KOPT-K1 (cell line): Measurements from ENCODE around the gene MADCAM1.
A peak's percentile ranks its signal among the peaks of the same experiment; 100 is the strongest.
"Not testable (repeated sequence)": the region's sequence is repeated elsewhere in the genome, so short reads cannot be mapped to it uniquely, and the experiment has no call there.

Experiments
- H3K27ac ChIP-seq: fragments of 200-600 bp; sonication (generic); 2 replicates; pipeline ENCODE4 v1.5.1; 2016; ENCODE audit warnings: antibody characterized with exemption, mild to moderate bottlenecking, low read depth, low read length; ENCODE audit not compliant: poor library complexity, severe bottlenecking
- H3K36me3 ChIP-seq: fragments of 200-600 bp; sonication (generic); 2 replicates; pipeline ENCODE4 v1.5.1; 2017; ENCODE audit warnings: antibody characterized with exemption, mild to moderate bottlenecking, low read length, moderate library complexity; ENCODE audit not compliant: insufficient read depth
- H3K9me3 ChIP-seq: fragments of 200-600 bp; sonication (generic); 2 replicates; pipeline ENCODE4 v1.5.1; 2017; ENCODE audit warnings: antibody characterized with exemption, low read length, mild to moderate bottlenecking; ENCODE audit not compliant: insufficient read depth, poor library complexity, severe bottlenecking

MADCAM1 gene

DNA sequence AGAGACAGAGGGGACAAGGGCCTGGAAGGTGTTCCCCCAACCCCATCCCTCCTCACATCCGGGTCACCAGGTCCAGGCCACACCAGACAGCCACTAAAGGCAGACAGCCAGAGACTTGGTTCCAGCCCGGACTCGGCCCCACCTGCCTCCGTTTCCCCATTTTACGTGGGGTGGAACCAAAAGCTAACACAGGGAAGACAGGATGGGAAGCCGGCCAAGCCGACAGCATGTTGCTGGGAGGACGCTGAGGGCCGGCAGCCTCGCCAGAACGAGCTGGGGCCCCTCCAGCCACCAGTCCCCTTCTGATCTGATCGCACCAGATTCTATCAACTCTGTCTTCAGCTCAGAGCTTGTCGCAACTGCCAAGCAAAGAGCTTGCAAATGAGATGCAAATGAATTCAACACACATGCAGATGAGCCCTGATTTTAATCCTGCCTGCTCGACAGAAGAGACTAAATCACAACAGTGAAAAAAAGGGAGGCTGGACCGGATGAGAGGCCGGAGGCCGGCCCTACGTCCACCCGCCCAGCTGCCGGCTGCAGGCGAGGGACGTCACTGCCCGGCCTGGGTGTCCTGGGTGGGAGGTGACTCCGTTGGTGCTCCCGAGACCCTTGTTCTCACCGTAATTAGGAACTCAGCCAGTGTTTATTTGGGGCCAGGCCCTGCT, 17.9 kb upstream of the MADCAM1 start:
- H3K9me3 ChIP-seq: no peaks in the 10 kb centered on the region
- H3K27ac ChIP-seq: no peak overlapping the region
- no peaks in the 10 kb centered on the region for H3K36me3 ChIP-seq

GRCh38 chr19:478976-479375, 17.3 kb upstream of the MADCAM1 start:
- no peak overlapping the region for H3K27ac ChIP-seq
- H3K9me3 ChIP-seq: no peaks in the 10 kb centered on the region
- no peaks in the 10 kb centered on the region for H3K36me3 ChIP-seq

- no peak overlapping the region for H3K27ac ChIP-seq
- no peaks in the 10 kb centered on the region for H3K36me3 ChIP-seq
- H3K9me3 ChIP-seq: no peaks in the 10 kb centered on the region
These were observed 16.1 kb upstream of the MADCAM1 start for GRCh38 chr19:480016-480855.

- not testable (repeated sequence) for H3K27ac ChIP-seq, H3K36me3 ChIP-seq, H3K9me3 ChIP-seq
These were observed 15.2 kb upstream of the MADCAM1 start for GRCh38 chr19:481100-481499.

GRCh38 chr19:482186-483041, 13.9 kb upstream of the MADCAM1 start:
- Histone ChIP-seq H3K9me3 (no peaks in the 10 kb centered on the region), H3K27ac (no peak overlapping the region), H3K36me3 (no peaks in the 10 kb centered on the region)

GRCh38 chr19:483332-484072, 12.8 kb upstream of the MADCAM1 start:
- H3K36me3 ChIP-seq: no peaks in the 10 kb centered on the region
- H3K9me3 ChIP-seq: no peaks in the 10 kb centered on the region
- no peak overlapping the region for H3K27ac ChIP-seq

DNA sequence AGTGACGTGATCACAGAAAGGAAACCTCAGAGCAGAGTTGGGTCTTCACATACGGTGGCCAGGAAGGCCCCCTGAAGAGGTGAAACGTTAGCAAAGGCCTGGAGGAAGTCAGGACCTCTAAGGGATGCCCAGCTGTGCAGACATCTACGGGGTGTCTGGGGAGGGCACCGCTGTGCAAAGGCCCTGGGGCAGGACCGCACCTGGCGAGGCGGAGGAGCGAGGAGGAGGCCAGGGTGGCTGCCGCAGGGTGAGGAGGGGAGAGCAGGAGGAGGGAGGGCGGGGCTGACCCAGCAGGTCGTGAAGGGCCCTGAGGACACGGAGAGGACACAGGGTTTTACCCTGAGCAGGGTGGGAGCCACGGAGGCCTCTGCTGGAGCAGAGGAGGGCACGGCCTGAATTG, 11.8 kb upstream of the MADCAM1 start:
- no peak overlapping the region for H3K27ac ChIP-seq
- no peaks in the 10 kb centered on the region for H3K36me3 ChIP-seq
- no peaks in the 10 kb centered on the region for H3K9me3 ChIP-seq

GRCh38 chr19:485077-485476, 11.2 kb upstream of the MADCAM1 start:
- Histone ChIP-seq H3K36me3 (no peaks in the 10 kb centered on the region), H3K9me3 (no peaks in the 10 kb centered on the region), H3K27ac (no peak overlapping the region)

DNA sequence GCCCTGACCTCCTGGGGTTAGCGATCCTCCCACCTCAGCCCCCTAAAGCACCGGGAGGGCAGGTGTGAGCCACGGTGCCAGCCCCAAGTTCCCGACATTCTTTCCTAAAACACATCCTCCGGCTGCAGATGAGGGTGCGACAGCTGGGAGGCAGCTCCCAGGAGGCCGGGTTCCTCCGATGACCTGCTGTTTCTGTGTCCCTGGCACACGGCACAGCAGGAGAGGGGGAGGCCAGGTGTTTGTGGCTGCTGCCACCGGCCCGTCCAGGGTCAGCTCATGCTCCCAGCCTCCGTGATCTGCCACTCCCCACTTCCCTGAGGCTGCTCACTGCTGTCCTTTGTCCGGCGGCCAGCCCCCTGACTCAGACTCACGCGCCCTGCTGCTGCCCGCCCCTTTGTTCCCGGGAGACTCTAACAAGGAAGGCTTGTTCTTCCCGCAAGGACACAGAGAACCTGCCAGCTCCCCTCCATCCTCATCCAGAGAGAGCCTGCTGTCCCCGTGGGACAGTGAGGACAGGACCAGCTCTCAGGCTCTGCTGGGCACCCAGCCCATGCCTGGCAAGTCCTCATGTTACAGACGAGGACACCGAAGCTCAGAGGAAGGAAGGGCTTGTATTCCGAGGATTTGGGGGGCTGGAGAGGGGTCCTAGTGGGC, 10.6 kb upstream of the MADCAM1 start:
- H3K27ac ChIP-seq: no peak overlapping the region
- H3K9me3 ChIP-seq: no peaks in the 10 kb centered on the region

GRCh38 chr19:488505-489417, 7.5 kb upstream of the MADCAM1 start:
- Histone ChIP-seq H3K9me3 (no peaks in the 10 kb centered on the region), H3K36me3 (no peaks in the 10 kb centered on the region), H3K27ac (peak overlapping the region; percentile 90)

More for the DNA sequence above, 10.6 kb upstream of the MADCAM1 start:
- H3K36me3 ChIP-seq: no peaks in the 10 kb centered on the region

GRCh38 chr19:489418-490196, 6.7 kb upstream of the MADCAM1 start:
- H3K27ac ChIP-seq: peak overlapping the region; percentile 90
- no peaks in the 10 kb centered on the region for H3K9me3 ChIP-seq
- no peaks in the 10 kb centered on the region for H3K36me3 ChIP-seq

DNA sequence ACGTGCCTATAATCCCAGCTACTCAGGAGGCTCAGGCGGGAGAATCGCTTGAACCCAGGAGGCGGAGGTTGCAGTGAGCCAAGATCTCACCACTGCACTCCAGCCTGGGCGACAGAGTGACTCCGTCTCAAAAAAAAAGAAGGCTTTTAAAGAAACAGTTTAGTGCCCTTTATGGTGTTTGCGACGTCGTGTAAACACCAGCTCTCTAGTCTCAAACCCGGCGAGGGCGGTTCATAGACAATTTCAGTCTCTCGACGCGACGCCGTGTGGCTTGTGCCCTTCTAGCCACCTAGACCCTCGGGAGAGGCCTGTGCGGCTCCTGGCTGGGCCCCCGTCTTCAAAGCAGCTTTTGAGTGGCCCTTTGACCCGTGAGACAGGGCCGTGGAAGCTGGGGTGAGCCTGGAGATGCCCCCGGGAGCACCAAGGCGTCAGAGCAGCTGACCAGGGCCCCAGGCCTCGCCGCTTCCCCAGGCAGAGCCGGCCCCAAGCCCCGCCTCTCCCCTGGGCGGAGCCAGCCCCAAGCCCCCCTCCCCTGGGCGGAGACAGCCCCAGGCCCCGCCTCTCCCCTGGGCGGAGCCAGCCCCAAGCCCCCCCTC, 5.0 kb upstream of the MADCAM1 start:
- Histone ChIP-seq H3K9me3 (no peaks in the 10 kb centered on the region), H3K36me3 (no peaks in the 10 kb centered on the region), H3K27ac (no peak overlapping the region)
